Measurements from ENCODE around the gene SERPINB10.
"Not testable (repeated sequence)": the region's sequence is repeated elsewhere in the genome, so short reads cannot be mapped to it uniquely, and the experiment has no call there.

Gene SERPINB10

DNA sequence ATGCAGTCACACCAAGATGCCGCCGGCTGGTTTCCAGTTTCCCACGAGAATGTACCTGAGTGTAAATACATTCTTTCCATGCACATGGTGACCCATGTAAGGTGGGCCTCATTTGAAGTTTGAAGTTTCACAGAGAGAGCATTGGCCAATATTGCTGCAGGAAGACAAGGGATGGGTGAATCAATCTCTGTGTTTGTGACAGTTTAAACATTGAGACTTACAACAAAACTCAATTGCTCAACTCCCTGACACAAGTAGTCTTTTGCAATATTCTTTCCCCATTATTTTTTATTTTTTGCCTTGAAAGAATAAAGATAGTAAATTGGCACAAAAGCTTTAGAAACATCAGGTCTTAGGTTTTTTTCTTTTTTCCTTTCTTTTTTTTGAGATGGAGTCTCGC lies 15.2 kb upstream of the SERPINB10 start:
- DNase-seq (ENCODE audit: low read depth in 2 of 3, low spot score in 1 of 3): no peak

- no peak for DNase-seq (ENCODE audit: low read depth in 2 of 3, low spot score in 1 of 3)
Measured at GRCh38 chr18:63894106-63894772, 13.5 kb upstream of the SERPINB10 start.

GRCh38 chr18:63895190-63895589 lies 12.6 kb upstream of the SERPINB10 start:
- no peak for DNase-seq (ENCODE audit: low read depth in 2 of 3, low spot score in 1 of 3)

- no peak for DNase-seq (ENCODE audit: low read depth in 2 of 3, low spot score in 1 of 3)
Measured at GRCh38 chr18:63897072-63897471, 10.7 kb upstream of the SERPINB10 start.

GRCh38 chr18:63899206-63899605 lies 8.6 kb upstream of the SERPINB10 start:
- DNase-seq (ENCODE audit: low read depth in 2 of 3, low spot score in 1 of 3): no peak

- DNase-seq (ENCODE audit: low read depth in 2 of 3, low spot score in 1 of 3): no peak
Measured at GRCh38 chr18:63903851-63904570, 3.7 kb upstream of the SERPINB10 start.

DNA sequence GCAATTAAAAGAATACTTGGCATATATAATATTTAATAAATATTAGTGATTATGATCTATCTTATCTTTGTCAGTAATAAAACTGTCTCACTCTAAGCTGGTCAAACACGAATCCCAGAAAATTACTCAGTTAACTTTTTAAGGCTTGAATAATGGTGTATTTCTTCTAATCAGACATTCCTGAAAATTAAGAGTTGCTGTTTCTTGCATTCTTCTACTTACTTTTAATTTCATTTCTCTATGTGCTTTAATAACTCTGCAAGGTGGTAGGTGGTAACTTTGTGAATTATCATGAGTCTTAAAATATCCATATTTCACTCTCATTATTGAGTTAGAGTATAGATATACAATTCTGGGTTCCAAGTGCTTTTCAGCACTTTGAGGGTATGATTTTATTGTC lies 3.1 kb upstream of the SERPINB10 start:
- no peak for DNase-seq (ENCODE audit: low read depth in 2 of 3, low spot score in 1 of 3)

- no peak for DNase-seq (ENCODE audit: low read depth in 2 of 3, low spot score in 1 of 3)
Measured at GRCh38 chr18:63905361-63905760, 2.4 kb upstream of the SERPINB10 start.

DNA sequence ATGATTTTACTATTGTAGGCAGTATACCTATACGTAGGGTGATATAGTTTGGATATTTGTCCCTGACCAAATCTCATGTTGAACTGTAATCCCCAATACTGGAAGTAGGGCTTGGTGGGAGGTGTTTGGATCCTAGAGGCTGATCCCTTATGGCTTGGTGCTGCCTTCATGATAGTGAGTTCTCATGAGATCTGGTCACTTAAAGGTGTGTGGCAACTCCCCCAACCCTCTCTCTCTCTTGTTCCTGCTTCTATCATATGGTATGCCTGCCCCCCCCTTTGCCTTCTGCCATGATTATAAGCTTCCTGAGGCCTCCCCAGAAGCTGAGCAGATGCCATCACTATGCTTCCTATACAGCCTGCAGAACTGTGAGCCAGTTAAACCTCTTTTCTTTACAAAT lies 1.7 kb upstream of the SERPINB10 start:
- no peak for DNase-seq (ENCODE audit: low read depth in 2 of 3, low spot score in 1 of 3)

DNA sequence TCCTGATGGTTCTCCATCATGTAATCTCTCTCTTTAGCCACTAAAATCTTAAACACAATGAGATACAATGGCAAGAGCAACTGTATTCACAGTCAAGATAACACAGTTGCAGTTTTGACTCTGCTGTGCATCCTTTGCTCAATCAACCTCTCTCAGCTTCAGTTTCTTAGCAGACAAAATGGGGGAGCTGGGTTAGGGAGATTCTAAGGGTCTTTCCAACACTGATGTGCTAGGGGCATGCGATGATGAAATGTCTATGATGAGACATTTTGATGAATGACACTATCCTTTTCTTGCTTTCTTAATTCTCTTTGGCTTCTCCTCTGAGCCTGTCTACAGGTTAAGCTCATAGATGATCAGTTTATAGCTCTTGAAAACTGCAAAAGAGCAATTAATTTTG lies 1.1 kb downstream of the SERPINB10 start:
- DNase-seq (ENCODE audit: low read depth in 2 of 3, low spot score in 1 of 3): no peak

DNA sequence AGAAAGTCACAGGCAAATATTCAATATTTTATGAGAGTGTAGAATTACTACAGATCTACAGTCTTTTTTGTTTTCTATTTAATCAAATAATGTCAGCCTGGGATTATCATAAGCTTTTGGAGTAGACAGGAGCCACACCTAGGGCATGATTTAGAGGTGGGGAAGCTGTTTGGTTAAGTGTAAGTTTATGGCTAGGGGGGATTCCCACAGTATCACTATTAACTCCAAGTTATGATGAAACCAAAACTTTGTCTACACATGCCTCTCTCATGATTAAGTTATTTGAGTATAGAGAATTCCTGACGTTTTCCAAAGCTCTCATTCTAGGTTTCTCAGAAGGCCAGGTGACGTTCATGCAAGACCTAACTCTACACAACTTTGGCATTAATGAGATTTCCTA lies 2.1 kb downstream of the SERPINB10 start:
- no peak for DNase-seq (ENCODE audit: low read depth in 2 of 3, low spot score in 1 of 3)

DNA sequence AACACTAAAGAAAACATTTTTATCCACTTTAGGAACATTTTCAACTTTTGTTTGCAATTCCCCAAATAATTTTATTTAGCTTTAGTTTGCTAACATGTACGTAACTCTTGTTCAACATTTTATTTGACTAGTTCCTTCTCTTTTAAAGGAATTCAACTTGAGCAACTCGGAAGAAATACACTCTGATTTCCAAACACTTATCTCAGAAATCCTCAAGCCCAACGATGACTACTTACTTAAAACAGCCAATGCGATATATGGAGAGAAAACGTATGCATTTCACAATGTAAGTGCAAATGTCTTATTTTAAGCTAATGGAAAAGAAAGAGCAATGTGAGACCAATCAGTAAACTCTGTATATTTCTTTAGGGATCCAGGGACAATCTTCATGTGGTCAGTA lies 10.1 kb downstream of the SERPINB10 start:
- no peak for DNase-seq (ENCODE audit: low read depth in 2 of 3, low spot score in 1 of 3)

DNA sequence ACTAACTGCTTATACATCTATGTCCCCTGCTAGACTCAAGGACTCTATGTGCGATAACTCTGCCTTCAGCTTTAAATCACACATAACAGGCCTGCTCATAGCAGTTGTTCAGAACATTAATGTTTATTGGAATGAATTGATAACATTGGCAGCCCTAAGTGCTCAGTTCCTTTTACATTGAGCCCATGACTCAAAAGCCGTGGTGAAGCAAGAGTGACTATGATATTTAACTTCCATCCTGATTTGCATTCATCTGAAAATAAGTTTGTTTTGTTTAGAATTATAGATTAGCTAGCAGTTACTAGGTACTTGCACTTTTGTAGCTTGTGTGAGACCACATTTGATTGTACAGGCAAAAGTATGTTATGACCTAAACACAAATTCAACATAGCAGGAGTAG lies 14.3 kb downstream of the SERPINB10 start:
- DNase-seq (ENCODE audit: low read depth in 2 of 3, low spot score in 1 of 3): no peak

DNA sequence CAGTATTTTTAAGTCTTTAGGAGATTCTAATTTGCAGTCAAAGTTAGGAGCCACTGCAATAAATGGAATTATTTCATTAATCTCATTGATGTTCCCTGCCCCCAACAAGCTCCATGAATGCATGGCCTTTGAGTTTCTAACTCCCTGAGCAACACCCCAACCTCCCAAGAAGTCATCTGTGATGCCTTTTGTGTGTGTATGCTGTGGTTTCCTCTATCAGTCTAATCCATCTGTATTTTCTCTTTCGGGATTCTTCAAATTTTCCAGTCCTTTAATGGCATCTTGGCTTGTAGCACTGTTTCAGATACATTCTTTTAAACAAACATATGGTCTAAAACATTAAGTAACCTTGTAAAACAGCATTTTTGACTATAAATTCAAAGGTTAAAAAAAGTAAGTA lies 16.8 kb downstream of the SERPINB10 start:
- DNase-seq (ENCODE audit: low read depth in 2 of 3, low spot score in 1 of 3): no peak

DNA sequence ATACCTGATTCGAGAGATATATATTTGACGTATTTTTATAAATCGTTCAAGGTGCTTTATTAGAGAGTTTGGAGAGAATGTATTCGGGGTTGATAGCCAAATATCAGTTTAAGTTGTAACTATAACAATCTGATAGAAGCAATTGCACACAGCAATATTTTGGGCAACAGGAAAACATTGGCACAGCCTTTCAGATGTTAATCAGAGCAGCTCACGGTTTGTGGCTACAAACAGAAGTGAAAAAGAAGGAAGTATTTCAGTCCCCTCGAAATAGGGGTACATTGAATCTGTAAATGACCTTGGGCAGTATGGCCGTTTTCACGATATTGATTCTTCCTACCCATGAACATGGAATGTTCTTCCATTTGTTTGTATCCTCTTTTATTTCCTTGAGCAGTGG lies 20.6 kb downstream of the SERPINB10 start:
- DNase-seq (ENCODE audit: low read depth in 2 of 3, low spot score in 1 of 3): no peak

DNA sequence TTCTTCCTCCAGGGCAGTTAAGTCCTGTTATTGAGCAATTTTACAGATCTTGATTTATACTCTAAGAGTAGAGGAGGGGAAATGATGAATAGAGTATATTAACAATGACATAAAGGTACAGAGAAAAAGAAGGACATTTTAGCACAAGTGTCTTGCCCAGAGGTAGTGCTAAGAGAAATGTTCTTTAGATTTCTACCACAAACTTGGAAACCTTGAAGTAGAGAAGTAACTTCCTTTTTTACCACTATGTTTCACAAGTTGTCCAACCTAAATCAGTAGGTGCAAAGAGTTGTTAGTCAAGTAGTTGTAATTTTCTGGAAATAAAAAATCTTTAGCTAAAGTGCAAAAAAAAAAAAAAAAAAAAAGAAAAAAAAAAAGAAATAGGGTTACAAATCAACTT lies 21.6 kb downstream of the SERPINB10 start:
- not testable (repeated sequence) for DNase-seq (ENCODE audit: low read depth in 2 of 3, low spot score in 1 of 3)

- DNase-seq (ENCODE audit: low read depth in 2 of 3, low spot score in 1 of 3): no peak
Measured at GRCh38 chr18:63930773-63931354, 23.1 kb downstream of the SERPINB10 start.

- peak; percentile 32 to 63 (median 38) for DNase-seq (ENCODE audit: low read depth in 2 of 3, low spot score in 1 of 3)
Measured at GRCh38 chr18:63936156-63936931, 28.6 kb downstream of the SERPINB10 start.

- DNase-seq (ENCODE audit: low read depth in 2 of 3, low spot score in 1 of 3): no peak
Measured at GRCh38 chr18:63936932-63937393, 29.2 kb downstream of the SERPINB10 start.

DNA sequence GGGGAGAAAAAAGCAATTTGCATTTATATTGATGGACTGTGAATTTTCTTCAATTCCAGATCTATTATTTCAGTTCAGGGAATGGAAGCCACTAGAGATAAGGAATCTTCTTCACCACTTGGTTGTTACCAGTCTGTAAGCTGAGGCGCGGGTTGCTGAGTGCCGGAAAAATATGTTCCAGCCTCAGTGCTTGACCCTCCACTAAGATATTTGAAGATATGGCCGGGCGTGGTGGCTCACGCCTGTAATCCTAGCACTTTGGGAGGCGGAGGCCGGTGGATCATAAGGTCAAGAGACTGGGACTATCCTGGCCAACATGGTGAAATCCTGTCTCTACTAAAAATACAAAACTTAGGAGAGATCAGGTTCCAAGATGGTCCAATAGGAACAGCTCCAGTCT lies 32.2 kb downstream of the SERPINB10 start:
- no peak for DNase-seq (ENCODE audit: low read depth in 2 of 3, low spot score in 1 of 3)

DNA sequence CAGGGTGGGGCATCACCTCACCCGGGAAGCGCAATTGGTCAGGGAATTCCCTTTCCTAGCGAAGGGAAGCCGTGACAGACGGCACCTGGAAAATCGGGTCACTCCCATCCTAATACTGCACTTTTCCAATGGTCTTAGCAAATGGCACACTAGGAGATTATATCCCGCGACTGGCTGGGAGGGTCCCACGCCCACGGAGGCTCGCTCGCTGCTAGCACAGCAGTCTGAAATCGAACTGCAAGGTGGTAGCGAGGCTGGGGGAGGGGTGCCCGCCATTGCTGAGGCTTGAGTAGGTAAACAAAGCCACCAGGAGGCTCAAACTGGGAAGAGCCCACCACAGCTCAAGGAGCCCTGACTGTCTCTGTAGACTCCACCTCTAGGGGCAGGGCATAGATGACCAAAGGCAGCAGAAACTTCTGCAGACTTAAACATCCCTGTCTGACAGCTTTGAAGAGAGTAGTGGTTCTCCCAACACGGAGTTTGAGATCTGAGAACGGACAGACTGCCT lies 32.8 kb downstream of the SERPINB10 start:
- not testable (repeated sequence) for DNase-seq (ENCODE audit: low read depth in 2 of 3, low spot score in 1 of 3)
